KMS-11 (cell line): ENCODE data around the gene GRK1.
"Not testable (repeated sequence)": the region's sequence is repeated elsewhere in the genome, so short reads cannot be mapped to it uniquely, and the experiment has no call there.

Experiments
- H2AFZ ChIP-seq: fragments of 200-600 bp; sonication (generic); 2 replicates; pipeline ENCODE4 v1.6.1; 2016; ENCODE audit warnings: antibody characterized with exemption, mixed run types, low read depth
- H3K27ac ChIP-seq: fragments of 200-600 bp; sonication (generic); 2 replicates; pipeline ENCODE4 v1.6.1; 2016; ENCODE audit warnings: mild to moderate bottlenecking, mixed run types
- H3K27me3 ChIP-seq: fragments of 200-600 bp; sonication (generic); 2 replicates; pipeline ENCODE4 v1.6.1; 2017; ENCODE audit warnings: mild to moderate bottlenecking, low read depth, mixed run types, moderate library complexity; ENCODE audit not compliant: insufficient read depth
- H3K36me3 ChIP-seq: fragments of 200-600 bp; sonication (generic); 2 replicates; pipeline ENCODE4 v1.6.1; 2017; ENCODE audit warnings: mild to moderate bottlenecking, mixed run types; ENCODE audit not compliant: insufficient read depth
- H3K4me1 ChIP-seq: fragments of 200-600 bp; sonication (generic); 2 replicates; pipeline ENCODE4 v1.6.1; 2016; ENCODE audit warnings: mild to moderate bottlenecking, low read depth, mixed run types; ENCODE audit not compliant: poor library complexity, severe bottlenecking
- H3K4me2 ChIP-seq: fragments of 200-600 bp; sonication (generic); 2 replicates; pipeline ENCODE4 v1.7.0; 2016; ENCODE audit warnings: mild to moderate bottlenecking, mixed run types
- H3K4me3 ChIP-seq: fragments of 200-600 bp; sonication (generic); IDR thresholded peaks from 2 replicates; pipeline ENCODE4 v1.6.1; 2017; ENCODE audit warnings: low read depth, low read length, mixed read lengths; ENCODE audit not compliant: insufficient read depth
- H3K79me2 ChIP-seq: fragments of 200-600 bp; sonication (generic); 2 replicates; pipeline ENCODE4 v1.6.1; 2016; ENCODE audit warnings: low read depth, mixed run types; ENCODE audit not compliant: insufficient read depth
- H3K9ac ChIP-seq: fragments of 200-600 bp; sonication (generic); 2 replicates; pipeline ENCODE4 v1.6.1; 2016; ENCODE audit warnings: mild to moderate bottlenecking, mixed run types
- H4K20me1 ChIP-seq: fragments of 200-600 bp; sonication (generic); 2 replicates; pipeline ENCODE4 v1.6.1; 2016; ENCODE audit warnings: mild to moderate bottlenecking, mixed run types; ENCODE audit not compliant: insufficient read depth
- TF ChIP-seq, protein P1 (sequence below): fragments of 200-600 bp; sonication (generic); conservative IDR thresholded peaks from 2 replicates; pipeline ENCODE4 v1.6.1; 2017; ENCODE audit warnings: low read depth, mild to moderate bottlenecking, antibody characterized with exemption, low read length, moderate library complexity, mixed read lengths

Gene GRK1

DNA sequence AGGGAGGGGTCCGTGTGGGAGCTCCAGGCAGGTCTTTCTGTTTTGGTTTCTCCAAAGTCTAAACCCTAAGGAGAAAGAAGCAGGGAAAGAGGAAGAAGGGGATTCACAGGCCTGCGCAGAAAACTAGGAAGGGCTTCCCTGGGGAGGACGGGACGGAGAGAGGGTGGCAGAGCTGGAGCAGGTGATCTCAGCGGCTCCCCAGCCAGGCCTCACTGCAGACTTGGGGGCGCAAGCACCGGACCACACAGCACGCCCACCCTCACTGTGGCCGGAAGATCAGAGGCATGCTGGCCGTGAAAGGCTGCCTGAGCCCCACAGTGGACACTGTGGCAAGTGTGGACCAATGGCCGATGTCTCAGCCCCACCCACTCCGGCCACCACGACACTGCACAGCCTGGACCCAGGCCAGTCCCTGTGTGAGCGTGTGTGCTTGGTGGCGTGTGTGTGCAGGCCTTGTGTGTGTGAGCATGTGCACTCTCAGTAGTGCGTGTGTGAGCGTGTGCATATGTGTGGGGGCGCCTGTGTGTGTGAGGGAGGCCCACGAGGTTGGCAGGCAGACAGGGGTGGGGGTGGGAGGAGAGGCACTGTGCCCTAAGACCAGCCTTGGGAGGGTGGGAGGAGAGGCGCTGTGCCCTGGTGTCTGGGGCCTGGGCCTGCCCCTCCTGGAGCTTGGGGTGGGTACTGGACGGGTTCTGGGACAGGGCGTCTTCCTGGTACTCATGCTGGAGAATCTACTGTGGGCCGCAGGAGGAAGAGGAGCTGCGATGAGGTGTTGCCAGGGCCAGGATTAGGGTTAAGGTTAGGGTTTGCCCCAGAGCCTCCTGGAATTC, 76.6 kb downstream of the GRK1 start:
- H3K4me2 ChIP-seq = peak overlapping the region; percentile 94
- no peak overlapping the region for H3K4me3 ChIP-seq
- no peaks in the 10 kb centered on the region for H3K79me2 ChIP-seq
- H3K27me3 ChIP-seq = no peaks in the 10 kb centered on the region
- TF ChIP-seq, protein P1, sequence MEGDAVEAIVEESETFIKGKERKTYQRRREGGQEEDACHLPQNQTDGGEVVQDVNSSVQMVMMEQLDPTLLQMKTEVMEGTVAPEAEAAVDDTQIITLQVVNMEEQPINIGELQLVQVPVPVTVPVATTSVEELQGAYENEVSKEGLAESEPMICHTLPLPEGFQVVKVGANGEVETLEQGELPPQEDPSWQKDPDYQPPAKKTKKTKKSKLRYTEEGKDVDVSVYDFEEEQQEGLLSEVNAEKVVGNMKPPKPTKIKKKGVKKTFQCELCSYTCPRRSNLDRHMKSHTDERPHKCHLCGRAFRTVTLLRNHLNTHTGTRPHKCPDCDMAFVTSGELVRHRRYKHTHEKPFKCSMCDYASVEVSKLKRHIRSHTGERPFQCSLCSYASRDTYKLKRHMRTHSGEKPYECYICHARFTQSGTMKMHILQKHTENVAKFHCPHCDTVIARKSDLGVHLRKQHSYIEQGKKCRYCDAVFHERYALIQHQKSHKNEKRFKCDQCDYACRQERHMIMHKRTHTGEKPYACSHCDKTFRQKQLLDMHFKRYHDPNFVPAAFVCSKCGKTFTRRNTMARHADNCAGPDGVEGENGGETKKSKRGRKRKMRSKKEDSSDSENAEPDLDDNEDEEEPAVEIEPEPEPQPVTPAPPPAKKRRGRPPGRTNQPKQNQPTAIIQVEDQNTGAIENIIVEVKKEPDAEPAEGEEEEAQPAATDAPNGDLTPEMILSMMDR = no peak
- H3K9ac ChIP-seq = peak overlapping the region; percentile 67; the same call in 1 of the 2 replicates
- H4K20me1 ChIP-seq = no peaks in the 10 kb centered on the region
- H3K36me3 ChIP-seq = no peaks in the 10 kb centered on the region
- peak overlapping the region; percentile 75; the same call in 1 of the 2 replicates for H3K27ac ChIP-seq
- H2AFZ ChIP-seq = peak overlapping the region; percentile 67; the same call in 1 of the 2 replicates
- H3K4me1 ChIP-seq = peaks cover 51% of the 10 kb centered on the region

DNA sequence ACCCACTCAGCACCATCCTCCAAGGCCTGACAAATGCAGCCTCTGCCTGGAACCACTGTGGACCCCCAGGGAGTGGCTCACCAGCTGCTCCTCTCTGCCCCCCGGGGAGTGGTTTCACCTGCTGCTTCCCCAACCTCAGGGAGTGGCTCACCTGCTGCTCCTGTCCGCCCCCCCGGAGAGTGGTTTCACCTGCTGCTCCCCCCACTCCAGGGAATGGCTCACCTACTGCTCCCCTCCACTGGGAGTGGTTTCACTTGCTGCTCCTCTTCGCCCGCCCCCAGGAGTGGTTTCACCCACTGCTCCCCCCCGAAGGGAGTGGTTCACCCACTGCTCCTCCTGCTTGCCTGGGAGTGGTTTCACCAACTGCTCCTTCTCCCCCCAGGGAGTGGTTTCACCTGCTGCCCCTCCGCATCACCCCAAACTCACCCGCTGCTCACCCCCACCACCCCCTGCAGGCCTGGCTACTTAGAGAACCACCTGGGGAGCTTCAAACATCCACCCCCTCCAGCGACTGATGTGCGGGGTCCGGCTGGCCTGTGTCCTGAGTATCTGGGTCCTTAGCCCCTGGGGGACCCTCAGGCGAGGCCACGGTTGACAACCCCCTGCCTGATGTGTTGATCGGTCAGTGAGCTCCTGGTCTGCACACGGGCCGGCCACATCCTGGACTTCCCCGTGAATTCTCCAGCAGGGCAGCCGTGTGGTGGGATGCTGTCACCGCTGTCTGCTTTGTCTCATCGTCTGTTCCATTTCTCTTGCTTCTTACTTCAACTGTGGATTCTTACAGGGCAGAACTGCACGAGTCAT, 77.4 kb downstream of the GRK1 start:
- Histone ChIP-seq H3K27me3 (no peaks in the 10 kb centered on the region), H3K27ac (no peak overlapping the region), H3K36me3 (no peaks in the 10 kb centered on the region), H3K9ac (no peak overlapping the region), H3K4me1 (peaks cover 51% of the 10 kb centered on the region), H4K20me1 (no peaks in the 10 kb centered on the region), H2AFZ (no peak overlapping the region), H3K79me2 (no peaks in the 10 kb centered on the region), H3K4me2 (no peak overlapping the region; the same call in 1 of the 2 replicates), H3K4me3 (no peak overlapping the region)
- TF ChIP-seq, protein P1 = no peak

DNA sequence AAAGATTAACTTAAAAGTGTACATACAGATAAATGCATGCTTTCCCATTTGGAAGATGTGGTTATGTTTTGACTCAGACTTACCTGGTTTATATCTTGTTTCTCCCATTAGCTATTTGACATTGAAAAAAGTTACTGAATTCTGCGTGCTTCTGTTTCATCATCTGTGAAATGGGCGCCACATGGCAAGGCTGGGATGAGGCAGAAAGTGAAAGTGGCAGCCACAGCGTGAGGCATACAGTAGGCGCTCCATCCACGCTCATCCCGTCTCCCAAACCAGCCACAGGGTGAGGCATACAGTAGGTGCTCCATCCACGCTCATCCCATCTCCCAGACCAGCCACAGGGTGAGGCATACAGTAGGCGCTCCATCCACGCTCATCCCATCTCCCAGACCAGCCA, 78.0 kb downstream of the GRK1 start:
- Histone ChIP-seq H3K4me2 (no peak overlapping the region; the same call in 1 of the 2 replicates), H3K27me3 (no peaks in the 10 kb centered on the region), H3K4me3 (no peak overlapping the region), H3K36me3 (no peaks in the 10 kb centered on the region), H3K9ac (no peak overlapping the region), H2AFZ (no peak overlapping the region), H4K20me1 (no peaks in the 10 kb centered on the region), H3K4me1 (peaks cover 51% of the 10 kb centered on the region), H3K27ac (no peak overlapping the region), H3K79me2 (no peaks in the 10 kb centered on the region)
- TF ChIP-seq, protein P1 = no peak

- not testable (repeated sequence) for H3K27me3 ChIP-seq, H3K36me3 ChIP-seq, H2AFZ ChIP-seq, H3K4me2 ChIP-seq, H4K20me1 ChIP-seq, H3K9ac ChIP-seq, H3K79me2 ChIP-seq, H3K4me3 ChIP-seq, H3K27ac ChIP-seq
- H3K4me1 ChIP-seq = peaks cover 45% of the 10 kb centered on the region
Measured at GRCh38 chr13:113745500-113746142, 78.6 kb downstream of the GRK1 start.
